ENCODE measurements around the gene GPR148.

DNA sequence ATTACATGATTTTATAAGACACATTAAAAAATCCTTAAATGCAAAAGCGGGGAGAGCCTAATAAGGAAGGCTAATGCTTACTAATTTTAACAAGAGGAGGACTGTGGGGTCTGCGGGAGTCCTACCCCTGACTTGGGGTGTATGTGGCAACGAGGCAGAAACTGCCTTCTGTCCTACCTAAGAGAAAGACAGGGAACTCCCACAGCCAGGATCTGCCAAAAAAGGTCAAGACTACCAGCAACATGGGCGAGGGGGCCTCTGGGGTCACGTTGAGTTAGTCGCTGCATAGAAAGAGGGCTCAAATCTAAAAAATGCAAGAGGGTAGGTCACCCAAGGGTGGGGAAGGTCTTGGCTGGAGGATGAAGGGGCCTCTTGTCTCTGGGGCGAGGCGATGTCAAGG, 25.9 kb downstream of the GPR148 start:
- TF ChIP-seq, protein P1, sequence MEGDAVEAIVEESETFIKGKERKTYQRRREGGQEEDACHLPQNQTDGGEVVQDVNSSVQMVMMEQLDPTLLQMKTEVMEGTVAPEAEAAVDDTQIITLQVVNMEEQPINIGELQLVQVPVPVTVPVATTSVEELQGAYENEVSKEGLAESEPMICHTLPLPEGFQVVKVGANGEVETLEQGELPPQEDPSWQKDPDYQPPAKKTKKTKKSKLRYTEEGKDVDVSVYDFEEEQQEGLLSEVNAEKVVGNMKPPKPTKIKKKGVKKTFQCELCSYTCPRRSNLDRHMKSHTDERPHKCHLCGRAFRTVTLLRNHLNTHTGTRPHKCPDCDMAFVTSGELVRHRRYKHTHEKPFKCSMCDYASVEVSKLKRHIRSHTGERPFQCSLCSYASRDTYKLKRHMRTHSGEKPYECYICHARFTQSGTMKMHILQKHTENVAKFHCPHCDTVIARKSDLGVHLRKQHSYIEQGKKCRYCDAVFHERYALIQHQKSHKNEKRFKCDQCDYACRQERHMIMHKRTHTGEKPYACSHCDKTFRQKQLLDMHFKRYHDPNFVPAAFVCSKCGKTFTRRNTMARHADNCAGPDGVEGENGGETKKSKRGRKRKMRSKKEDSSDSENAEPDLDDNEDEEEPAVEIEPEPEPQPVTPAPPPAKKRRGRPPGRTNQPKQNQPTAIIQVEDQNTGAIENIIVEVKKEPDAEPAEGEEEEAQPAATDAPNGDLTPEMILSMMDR (optimal IDR thresholded peaks at IDR 0.05 in 1 of 3, IDR thresholded peaks at IDR 0.05 in 1 of 3, conservative IDR thresholded peaks at IDR 0.05 in 1 of 3; ENCODE audit: extremely low read depth in 1 of 3, insufficient read depth in 2 of 3, low read length in 3 of 3): no peak
- no peak for TF ChIP-seq EZH2 (IDR thresholded peaks at IDR 0.05; ENCODE audit: low read length)
